CD4-positive, alpha-beta memory T cell (primary cell): ENCODE measurements around the gene AGPAT4. TPM values are rescaled to one million over a fixed set of nuclear protein-coding genes. Genes with fewer than 3 reads are reported as not detected.

Source experiments
- CTCF ChIA-PET: fragments of 350-600 bp; sonication (Branson Sonifier 250); formaldehyde crosslinking; loops from one replicate; lab custom pipeline; 2021; ENCODE audit warnings: inconsistent platforms; ENCODE audit not compliant: partially characterized antibody; lab: Charles Lee
- POLR2A ChIA-PET: fragments of 350-600 bp; sonication (Branson Sonifier 250); formaldehyde crosslinking; loops from one replicate; lab custom pipeline; 2021; ENCODE audit not compliant: partially characterized antibody; lab: Charles Lee
- DNase-seq, 5 donors: peaks; one replicate each; pipeline versions ENCODE4 v3.0.0 to v3.0.0-alpha.2; 2020 to 2022; ENCODE audit warnings: mixed read lengths in 1 of 5
- H3K27ac ChIP-seq: one replicate; pipeline ENCODE4 v1.7.0; 2013; ENCODE audit warnings: low read depth, low read length
- H3K27me3 ChIP-seq: 2 replicates; pipeline ENCODE4 v1.7.0; 2013; ENCODE audit warnings: mild to moderate bottlenecking, low read length, moderate library complexity; ENCODE audit not compliant: insufficient read depth
- H3K36me3 ChIP-seq: 2 replicates; pipeline ENCODE4 v1.7.0; 2013; ENCODE audit warnings: mild to moderate bottlenecking, low read length, moderate library complexity; ENCODE audit not compliant: insufficient read depth
- H3K4me1 ChIP-seq: 2 replicates; pipeline ENCODE4 v1.7.0; 2013; ENCODE audit warnings: mild to moderate bottlenecking, low read length, moderate library complexity; ENCODE audit not compliant: insufficient read depth
- H3K4me3 ChIP-seq, 2 donors: one replicate each; pipeline ENCODE4 v1.7.0; 2013; ENCODE audit warnings: low read length in 2 of 2, mild to moderate bottlenecking in 1 of 2
- H3K9me3 ChIP-seq, 2 donors: one replicate each; pipeline ENCODE4 v1.7.0; 2013; ENCODE audit warnings: low read length in 2 of 2, control low read depth in 1 of 2; ENCODE audit not compliant: control insufficient read depth in 1 of 2
- H3K27ac Mint-ChIP-seq, 7 donors: one replicate each; pipeline ENCODE4 v1.8.0; 2020 to 2021; ENCODE audit warnings: mixed read lengths in 7 of 7, mild to moderate bottlenecking in 6 of 7, inconsistent platforms in 3 of 7, moderate library complexity in 3 of 7
- H3K27me3 Mint-ChIP-seq, 2 donors: one replicate each; pipeline ENCODE4 v1.8.0; 2020 to 2021; ENCODE audit warnings: mixed read lengths in 2 of 2
- H3K36me3 Mint-ChIP-seq, 2 donors: one replicate each; pipeline ENCODE4 v1.8.0; 2020 to 2021; ENCODE audit warnings: mixed read lengths in 2 of 2, inconsistent platforms in 1 of 2, mild to moderate bottlenecking in 1 of 2
- H3K4me1 Mint-ChIP-seq, 4 donors: one replicate each; pipeline ENCODE4 v1.8.0; 2020 to 2021; ENCODE audit warnings: mixed read lengths in 4 of 4, mild to moderate bottlenecking in 1 of 4
- H3K4me3 Mint-ChIP-seq, 8 donors: one replicate each; pipeline ENCODE4 v1.8.0; 2020 to 2021; ENCODE audit warnings: mixed read lengths in 8 of 8, mild to moderate bottlenecking in 7 of 8, moderate library complexity in 6 of 8, inconsistent platforms in 3 of 8
- H3K9me3 Mint-ChIP-seq, 8 donors: one replicate each; pipeline ENCODE4 v1.8.0; 2020 to 2021; ENCODE audit warnings: mixed read lengths in 8 of 8, mild to moderate bottlenecking in 5 of 8, inconsistent platforms in 3 of 8, moderate library complexity in 1 of 8
- intact Hi-C: fragments of 100-400 bp; cut with micrococcal nuclease; formaldehyde crosslinking; loops from one replicate; pipeline ENCODE4 v1.15.1; 2023
- polyA plus RNA-seq, 2 donors: library from polyadenylated mRNA; unstranded; fragments of 300-500 nt; fragmentation: Illumina TruSeq; gene quantifications; one replicate each; pipeline ENCODE4 v1.2.3, GENCODE V29; 2021
- total RNA-seq, 2 experiments: library from RNA; stranded (reverse); gene quantifications; one replicate each; pipeline ENCODE4 v1.2.3, GENCODE V29; 2021

Gene AGPAT4
- total and polyA plus RNA-seq, 4 experiments from 2014 or later: 3.6 to 6.9 (median 4.1) TPM

- H3K9me3 ChIP-seq: no peaks in the 10 kb centered on the region
- peak overlapping the region in 6 of 7 donors; percentile 3 to 74 (median 34) for H3K27ac Mint-ChIP-seq
- no peaks in the 10 kb centered on the region for H3K4me1 ChIP-seq
- H3K36me3 Mint-ChIP-seq: peaks cover 18 to 24% of the 10 kb centered on the region in 2 donors
- H3K27me3 ChIP-seq: no peaks in the 10 kb centered on the region
- no peak overlapping the region for H3K4me3 ChIP-seq
- intact Hi-C loops: no loop called here
- no peaks in the 10 kb centered on the region for H3K36me3 ChIP-seq
- no peak overlapping the region for H3K27ac ChIP-seq
- peaks cover 0 to 2% (median 0%) of the 10 kb centered on the region in 8 donors for H3K9me3 Mint-ChIP-seq
- ChIA-PET CTCF (no interaction called here), POLR2A (no interaction called here)
- no peak overlapping the region for H3K4me3 Mint-ChIP-seq
- H3K4me1 Mint-ChIP-seq: no peaks in the 10 kb centered on the region
- H3K27me3 Mint-ChIP-seq: no peaks in the 10 kb centered on the region
- DNase-seq: no peak
Measured at GRCh38 chr6:161135695-161136591, 137.9 kb downstream of the AGPAT4 start.

- no peak overlapping the region for H3K27ac ChIP-seq
- H3K4me1 Mint-ChIP-seq: peaks cover 0 to 2% (median 0%) of the 10 kb centered on the region in 4 donors
- H3K4me3 Mint-ChIP-seq: no peak overlapping the region
- POLR2A ChIA-PET: no interaction called here
- H3K27ac Mint-ChIP-seq: peak overlapping the region in 5 of 7 donors; percentile 43 to 82 (median 49)
- no peak overlapping the region for H3K4me3 ChIP-seq
- no peaks in the 10 kb centered on the region for H3K36me3 ChIP-seq
- peaks cover 0 to 2% (median 0%) of the 10 kb centered on the region in 8 donors for H3K9me3 Mint-ChIP-seq
- intact Hi-C loops: no loop called here
- DNase-seq: no peak
- H3K36me3 Mint-ChIP-seq: peaks cover 24 to 36% of the 10 kb centered on the region in 2 donors
- no peaks in the 10 kb centered on the region for H3K4me1 ChIP-seq
- no peaks in the 10 kb centered on the region for H3K9me3 ChIP-seq
- H3K27me3 Mint-ChIP-seq: no peaks in the 10 kb centered on the region
- CTCF ChIA-PET: no interaction called here
- H3K27me3 ChIP-seq: no peaks in the 10 kb centered on the region
Measured at GRCh38 chr6:161134550-161135298, 139.1 kb downstream of the AGPAT4 start.

- Mint-ChIP-seq H3K4me1 (peaks cover under 1 to 9% (median 2%) of the 10 kb centered on the region in 4 donors), H3K36me3 (peaks cover 31 to 41% of the 10 kb centered on the region in 2 donors), H3K27me3 (no peaks in the 10 kb centered on the region), H3K27ac (peak overlapping the region in 2 of 7 donors; percentile 35 to 62), H3K9me3 (peaks cover 0 to 2% (median 0%) of the 10 kb centered on the region in 8 donors), H3K4me3 (no peak overlapping the region)
- no peak for DNase-seq
- no peaks in the 10 kb centered on the region for H3K27me3 ChIP-seq
- no peaks in the 10 kb centered on the region for H3K9me3 ChIP-seq
- H3K4me3 ChIP-seq: no peak overlapping the region
- CTCF ChIA-PET: interaction anchor here (0.5 to 2.1 kb wide), 3 partner anchors 140 to 239 kb away, joined by 3 to 7 read pairs (median 3); partner anchors contain the start of gene AGPAT4
- POLR2A ChIA-PET: interaction anchor here (1.9 kb wide), 1 partner anchor 11 kb away, joined by 5 read pairs; no protein-coding TSS in a partner anchor
- H3K36me3 ChIP-seq: no peaks in the 10 kb centered on the region
- intact Hi-C loops: no loop called here
- H3K4me1 ChIP-seq: no peaks in the 10 kb centered on the region
- no peak overlapping the region for H3K27ac ChIP-seq
Measured at GRCh38 chr6:161133963-161134362, 139.9 kb downstream of the AGPAT4 start.

- intact Hi-C loops: no loop called here
- peaks cover 5% of the 10 kb centered on the region for H3K4me1 ChIP-seq
- no peak overlapping the region for H3K4me3 Mint-ChIP-seq
Measured at GRCh38 chr6:161132384-161132783, 141.5 kb downstream of the AGPAT4 start.

GRCh38 chr6:161130967-161131766 lies 142.7 kb downstream of the AGPAT4 start:
- intact Hi-C loops: no loop called here
- Histone ChIP-seq H3K36me3 (no peaks in the 10 kb centered on the region), H3K4me3 (no peak overlapping the region), H3K27me3 (no peaks in the 10 kb centered on the region), H3K27ac (no peak overlapping the region), H3K4me1 (peaks cover 5% of the 10 kb centered on the region), H3K9me3 (no peaks in the 10 kb centered on the region)
- Mint-ChIP-seq H3K27ac (peak overlapping the region in 1 of 7 donors; percentile 46), H3K9me3 (peaks cover 0 to 6% (median 0%) of the 10 kb centered on the region in 8 donors), H3K27me3 (no peaks in the 10 kb centered on the region), H3K36me3 (peaks cover 45 to 51% of the 10 kb centered on the region in 2 donors), H3K4me1 (peaks cover 10 to 21% (median 18%) of the 10 kb centered on the region in 4 donors), H3K4me3 (no peak overlapping the region)
- no peak for DNase-seq
- ChIA-PET CTCF (no interaction called here), POLR2A (no interaction called here)

More at GRCh38 chr6:161132384-161132783, 141.5 kb downstream of the AGPAT4 start:
- ChIA-PET CTCF (interaction anchor here (1.2 to 2.1 kb wide), 2 partner anchors 9 to 238 kb away, joined by 4 to 7 read pairs; no protein-coding TSS in a partner anchor), POLR2A (interaction anchor here (1.2 to 1.9 kb wide), 2 partner anchors 9 to 141 kb away, joined by 3 to 5 read pairs; partner anchors contain the start of gene MAP3K4)
- no peaks in the 10 kb centered on the region for H3K9me3 ChIP-seq
- Mint-ChIP-seq H3K9me3 (peaks cover 0 to 2% (median 0%) of the 10 kb centered on the region in 8 donors), H3K27ac (peak overlapping the region in 2 of 7 donors; percentile 7 to 47), H3K36me3 (peaks cover 43 to 47% of the 10 kb centered on the region in 2 donors), H3K27me3 (no peaks in the 10 kb centered on the region), H3K4me1 (peaks cover 9 to 18% (median 13%) of the 10 kb centered on the region in 4 donors)
- no peaks in the 10 kb centered on the region for H3K27me3 ChIP-seq
- no peak overlapping the region for H3K27ac ChIP-seq
- DNase-seq: no peak
- H3K36me3 ChIP-seq: no peaks in the 10 kb centered on the region
- H3K4me3 ChIP-seq: no peak overlapping the region

GRCh38 chr6:161130541-161130940 lies 143.3 kb downstream of the AGPAT4 start:
- CTCF ChIA-PET: no interaction called here

More at GRCh38 chr6:161130541-161130940, 143.3 kb downstream of the AGPAT4 start:
- Histone ChIP-seq H3K4me3 (no peak overlapping the region), H3K4me1 (peaks cover 5% of the 10 kb centered on the region), H3K9me3 (no peaks in the 10 kb centered on the region), H3K27me3 (no peaks in the 10 kb centered on the region), H3K36me3 (no peaks in the 10 kb centered on the region), H3K27ac (no peak overlapping the region)
- H3K9me3 Mint-ChIP-seq: peaks cover 0 to 10% (median under 1%) of the 10 kb centered on the region in 8 donors
- H3K4me1 Mint-ChIP-seq: peaks cover 10 to 21% (median 18%) of the 10 kb centered on the region in 4 donors
- no peak for DNase-seq
- H3K4me3 Mint-ChIP-seq: no peak overlapping the region
- POLR2A ChIA-PET: no interaction called here
- peak overlapping the region in 6 of 7 donors; percentile 24 to 67 (median 47) for H3K27ac Mint-ChIP-seq
- intact Hi-C loops: no loop called here
- no peaks in the 10 kb centered on the region for H3K27me3 Mint-ChIP-seq
- peaks cover 48 to 56% of the 10 kb centered on the region in 2 donors for H3K36me3 Mint-ChIP-seq
